Non-pigmented ciliary epithelial cell (primary cell): ENCODE results near the gene DIPK1B.

Experiments used
- DNase-seq: peaks from one replicate; pipeline ENCODE4 v3.0.0-alpha.2; 2010; ENCODE audit warnings: low read depth

Gene DIPK1B

DNA sequence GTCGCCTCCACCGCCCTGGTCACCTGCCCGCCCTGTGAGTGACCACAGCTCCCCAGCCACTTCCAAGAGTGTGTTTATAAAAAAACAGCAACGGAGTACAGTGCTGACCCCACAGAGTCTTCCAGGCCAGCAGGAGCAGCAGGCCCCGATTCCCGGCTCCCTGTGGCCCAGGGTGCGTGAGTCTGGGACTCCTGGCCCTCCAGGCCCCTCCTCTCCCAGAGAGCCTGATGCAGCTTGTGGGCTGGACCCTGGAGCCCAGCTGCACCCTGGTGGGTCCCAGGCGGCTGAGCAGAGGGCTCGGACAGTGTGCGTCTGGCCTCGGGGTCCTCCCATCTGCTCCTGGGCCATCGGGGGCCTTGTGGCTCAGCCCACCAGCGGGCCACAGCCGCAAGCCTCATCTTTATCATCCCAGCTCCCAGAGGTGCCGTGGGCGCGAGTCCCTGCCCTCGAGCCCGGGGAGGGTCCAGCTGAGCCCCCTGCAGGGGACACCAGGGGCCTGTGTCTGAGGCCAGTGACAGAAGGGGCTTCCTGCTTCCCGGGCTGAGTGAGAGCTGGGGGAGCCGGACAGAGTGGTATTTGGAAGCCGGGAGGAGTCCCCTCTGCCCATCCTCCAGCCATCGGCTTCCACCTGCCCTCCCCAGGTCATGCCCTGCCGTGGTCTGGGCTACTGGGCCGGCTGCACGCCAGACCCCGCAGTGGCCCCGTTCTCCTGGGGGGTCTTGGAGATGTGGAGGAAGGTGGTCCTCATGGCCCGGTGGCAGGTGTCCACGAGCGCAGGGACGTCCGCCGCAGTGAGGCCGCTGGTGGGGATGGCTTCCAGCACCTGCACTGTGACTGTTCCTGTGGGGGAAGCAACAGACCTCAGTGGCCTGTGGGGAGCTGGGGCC is 39.0 kb upstream of the DIPK1B start:
- no peak for DNase-seq

GRCh38 chr9:136673975-136674785 is 38.2 kb upstream of the DIPK1B start:
- DNase-seq, result no peak

DNA sequence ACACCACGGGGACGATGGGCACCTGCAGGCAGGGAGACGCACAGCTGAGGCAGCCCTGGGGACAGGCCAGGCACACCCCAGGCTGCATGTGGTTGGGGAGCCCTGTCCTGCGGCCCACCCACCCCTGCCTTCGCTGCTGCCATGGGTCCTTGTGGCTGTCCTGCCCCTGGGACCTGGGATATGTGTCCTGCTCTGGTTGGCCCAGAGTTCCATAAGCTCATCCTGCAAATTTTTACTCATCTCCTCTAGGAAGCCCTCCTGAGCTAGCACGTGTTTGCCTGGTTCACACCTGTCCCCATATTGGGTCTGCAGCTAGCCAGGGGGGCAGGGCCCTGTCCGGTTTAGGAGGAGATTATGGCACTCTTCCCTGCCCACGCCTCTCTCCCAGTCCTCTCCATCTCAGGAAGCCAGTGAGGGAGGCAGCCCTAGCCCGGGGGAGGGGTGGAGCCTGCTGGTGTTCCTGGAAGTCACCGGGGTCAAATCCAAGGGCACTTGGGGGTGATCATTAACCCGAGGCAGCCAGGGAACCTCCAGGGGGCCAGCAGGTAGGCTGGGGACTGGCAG is 37.5 kb upstream of the DIPK1B start:
- no peak for DNase-seq

- DNase-seq, result no peak
These were observed 36.7 kb upstream of the DIPK1B start for GRCh38 chr9:136675477-136676296.

GRCh38 chr9:136676297-136676794 is 36.0 kb upstream of the DIPK1B start:
- DNase-seq, result no peak

DNA sequence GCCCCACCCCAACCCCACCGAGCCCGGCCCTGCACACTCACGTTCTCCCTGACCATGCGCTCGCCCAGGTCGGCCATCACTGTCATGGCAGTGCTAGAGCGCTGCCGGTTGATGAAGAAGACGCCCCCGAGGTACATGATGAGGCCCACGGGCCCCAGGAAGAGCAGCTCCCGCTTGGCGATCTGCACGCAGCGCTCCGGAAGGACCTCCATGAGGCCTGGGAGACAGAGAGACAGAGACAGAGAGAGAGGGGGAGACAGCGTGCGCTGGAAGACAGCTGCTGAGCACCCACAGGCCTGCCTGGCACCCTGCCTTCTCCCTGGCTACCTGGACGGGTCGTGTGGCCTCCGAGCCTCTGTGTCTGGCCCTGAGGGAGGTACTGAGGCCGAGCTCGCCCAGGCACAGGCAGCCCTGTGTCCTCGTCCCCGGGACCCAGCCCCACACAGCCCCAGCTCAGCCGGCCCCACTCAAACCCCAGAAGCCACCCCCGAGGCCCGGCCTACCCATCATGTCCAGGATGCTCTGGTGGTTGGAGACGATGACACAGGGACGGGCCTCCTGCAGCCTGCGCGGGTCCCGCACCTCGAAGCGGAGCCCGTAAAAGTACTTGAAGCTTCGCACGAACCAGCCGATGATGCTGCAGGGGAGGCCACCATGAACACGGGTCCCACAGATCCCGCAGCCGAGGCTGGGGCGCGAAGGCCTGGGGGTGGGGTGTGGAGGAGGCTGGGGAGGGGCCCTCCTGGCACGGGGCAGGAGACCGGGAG is 35.3 kb upstream of the DIPK1B start:
- no peak for DNase-seq

DNA sequence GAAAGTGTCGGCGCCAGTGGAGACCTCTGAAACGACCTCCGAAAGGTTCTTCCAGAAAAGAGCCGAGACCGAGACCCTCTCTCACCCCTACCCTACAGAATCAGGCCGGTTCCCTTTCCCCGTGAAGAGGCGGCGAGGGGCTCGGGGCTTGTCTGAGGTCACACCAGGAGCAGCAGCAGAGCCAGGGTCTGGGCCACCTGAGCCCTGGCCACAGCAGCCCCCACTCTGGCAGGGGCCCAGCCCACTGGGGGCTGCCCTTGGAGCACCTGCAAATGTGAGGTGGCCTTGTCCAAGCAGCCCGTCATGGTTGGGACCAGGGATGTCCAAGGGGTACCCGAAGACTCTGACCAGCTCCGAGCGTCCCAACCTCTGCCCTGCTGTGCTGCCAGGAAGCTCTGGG is 34.3 kb upstream of the DIPK1B start:
- no peak for DNase-seq

DNA sequence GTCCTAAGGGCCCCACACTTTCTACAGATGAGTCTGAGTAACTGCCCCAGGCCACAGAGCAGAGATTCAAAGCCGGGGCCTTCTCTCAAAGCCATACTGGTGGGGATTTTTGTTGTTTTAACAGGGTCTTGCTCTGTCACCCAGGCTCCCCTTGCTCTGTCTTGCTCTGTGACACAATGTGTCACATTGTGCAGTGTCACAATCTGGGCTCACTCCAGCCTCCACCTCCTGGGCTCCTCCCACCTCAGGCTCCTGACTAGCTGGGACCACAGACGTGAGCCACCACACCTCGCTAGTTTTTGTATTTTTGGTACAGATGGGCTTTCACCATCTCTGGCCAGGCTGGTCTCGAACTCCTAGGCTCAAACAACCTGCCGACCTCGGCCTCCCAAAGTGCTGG is 33.7 kb upstream of the DIPK1B start:
- DNase-seq, result no peak

DNA sequence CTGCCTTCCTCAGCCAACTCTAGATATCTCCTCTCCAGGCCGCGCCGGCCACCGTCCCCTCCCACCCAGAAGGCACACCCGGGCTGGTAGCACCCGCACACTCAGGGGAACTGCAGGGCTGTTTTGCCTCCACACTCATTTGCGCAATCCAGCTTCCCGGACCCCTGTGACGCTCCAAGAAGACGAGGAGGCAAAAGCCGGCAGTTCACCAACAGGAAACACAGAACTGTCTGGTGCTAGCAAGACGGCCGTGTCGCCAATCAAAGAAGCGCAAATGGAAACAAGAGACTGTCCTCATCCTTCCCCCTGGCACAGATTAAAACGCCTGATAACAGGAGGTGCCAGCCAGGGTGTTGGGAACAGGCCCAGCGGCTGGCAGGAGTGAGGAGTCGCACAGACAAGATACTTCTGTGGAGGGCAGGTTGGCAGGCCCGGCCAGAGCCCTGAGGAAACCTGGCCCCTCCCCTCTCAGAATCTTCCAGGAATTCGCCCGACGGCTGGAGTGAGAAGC is 32.9 kb upstream of the DIPK1B start:
- no peak for DNase-seq

- DNase-seq, result no peak
These were observed 31.3 kb upstream of the DIPK1B start for GRCh38 chr9:136681029-136681428.

GRCh38 chr9:136681945-136682699 is 30.2 kb upstream of the DIPK1B start:
- DNase-seq, result no peak

GRCh38 chr9:136682710-136683109 is 29.7 kb upstream of the DIPK1B start:
- no peak for DNase-seq

DNA sequence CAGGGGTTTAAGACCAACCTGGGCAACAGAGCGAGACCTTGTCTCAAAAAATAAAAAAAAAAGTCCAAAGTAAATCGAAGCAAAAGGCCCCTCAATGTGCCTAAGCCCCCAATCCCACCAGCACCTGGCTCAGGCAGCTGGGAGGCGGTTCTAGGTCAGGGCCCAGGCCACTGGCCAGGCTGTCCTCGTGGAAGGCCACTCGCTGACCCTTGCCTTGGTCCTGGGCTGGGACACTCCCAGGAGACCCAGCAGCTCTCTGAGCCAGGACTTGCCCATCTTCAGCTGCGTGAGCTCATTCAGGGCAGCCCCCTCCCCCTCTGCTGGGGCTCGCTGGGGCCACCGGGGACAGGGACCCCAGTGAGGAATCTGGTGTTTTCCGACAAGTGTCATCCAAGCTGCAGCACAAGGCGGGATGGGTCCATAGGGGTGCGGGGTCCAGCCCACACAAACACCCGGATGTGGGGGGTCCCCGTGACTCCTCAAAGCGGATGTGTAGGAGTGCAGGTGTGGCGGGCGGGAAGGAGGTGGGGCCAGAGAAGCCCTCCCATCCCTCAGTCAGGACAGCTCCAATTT is 29.1 kb upstream of the DIPK1B start:
- no peak for DNase-seq

DNA sequence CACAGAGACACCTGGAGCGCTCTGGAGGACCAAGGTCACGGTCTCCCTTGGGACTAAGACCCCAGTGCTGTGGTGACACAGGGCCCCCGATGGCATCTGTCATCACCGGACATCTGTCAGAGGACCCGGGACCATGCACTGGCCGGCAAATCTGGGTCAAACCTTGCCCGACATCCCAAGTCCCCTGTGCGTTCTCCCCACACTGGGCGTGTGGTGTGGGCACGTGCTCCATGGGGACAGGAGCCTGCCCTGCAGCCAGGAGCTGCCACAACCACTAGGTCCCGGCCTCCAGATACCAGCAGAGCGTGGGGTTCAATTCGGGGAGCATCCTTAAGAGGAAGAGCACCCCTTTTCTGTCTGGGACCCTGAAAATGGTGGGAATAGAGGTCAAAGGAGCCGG is 28.6 kb upstream of the DIPK1B start:
- DNase-seq, result no peak

DNA sequence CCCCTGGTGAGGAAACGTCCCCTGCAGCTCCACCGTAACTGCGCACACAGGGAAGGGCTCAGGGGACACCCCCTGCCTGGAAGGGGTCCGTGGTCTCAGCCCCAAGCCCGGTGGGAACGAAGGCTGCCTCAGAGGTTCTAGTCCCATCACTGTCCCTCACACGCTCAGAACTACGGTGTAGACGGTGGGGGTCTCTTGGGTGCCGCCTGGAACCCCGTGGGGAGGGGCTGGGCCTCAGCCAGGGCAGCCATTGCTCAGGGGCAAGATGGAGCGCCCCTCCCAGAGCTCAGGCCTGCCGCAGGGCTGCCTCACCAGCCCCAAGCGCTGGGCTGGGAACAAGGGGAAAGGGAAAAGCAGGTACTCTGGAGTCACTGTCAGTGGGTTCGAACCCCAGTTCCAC is 28.0 kb upstream of the DIPK1B start:
- DNase-seq, result no peak

- DNase-seq, result no peak
These were observed 27.6 kb upstream of the DIPK1B start for GRCh38 chr9:136684799-136685198.

GRCh38 chr9:136685216-136685615 is 27.2 kb upstream of the DIPK1B start:
- no peak for DNase-seq

DNA sequence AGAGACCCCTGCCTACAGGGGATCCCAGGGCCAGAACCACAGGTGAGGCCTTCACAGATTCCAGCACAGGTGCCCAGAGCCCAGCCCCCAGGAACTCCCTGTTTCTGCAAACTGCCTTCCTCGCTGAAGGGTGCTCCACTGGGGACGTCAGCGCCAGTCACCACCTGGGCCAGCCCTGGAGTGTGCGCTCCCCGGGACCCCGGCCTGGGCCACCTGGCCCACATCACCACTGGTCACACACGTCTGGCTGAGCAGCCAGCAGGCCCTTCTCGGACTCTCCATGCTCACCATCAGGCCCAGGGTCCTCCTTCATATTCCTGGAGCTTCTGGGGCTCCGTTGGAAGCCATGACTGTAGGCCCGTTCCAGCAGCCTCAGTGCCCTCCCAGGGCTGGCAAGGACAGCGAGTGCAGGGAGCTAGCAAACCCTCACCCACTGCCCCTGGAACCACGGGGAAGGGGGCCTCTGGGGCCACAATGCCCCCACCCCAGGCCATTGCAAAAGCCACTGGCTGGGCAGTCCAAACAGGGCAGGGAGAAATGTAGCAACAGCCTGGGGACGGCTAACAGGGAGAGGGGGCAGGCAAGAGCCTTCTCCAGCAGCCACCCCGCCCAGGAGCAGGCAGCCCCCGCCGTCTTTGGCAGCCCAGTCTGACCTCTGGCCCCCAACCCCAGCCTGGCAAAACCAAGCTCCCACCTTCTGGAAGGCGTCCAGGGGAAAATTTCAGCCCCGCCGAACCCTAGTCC is 26.4 kb upstream of the DIPK1B start:
- DNase-seq, result no peak

DNA sequence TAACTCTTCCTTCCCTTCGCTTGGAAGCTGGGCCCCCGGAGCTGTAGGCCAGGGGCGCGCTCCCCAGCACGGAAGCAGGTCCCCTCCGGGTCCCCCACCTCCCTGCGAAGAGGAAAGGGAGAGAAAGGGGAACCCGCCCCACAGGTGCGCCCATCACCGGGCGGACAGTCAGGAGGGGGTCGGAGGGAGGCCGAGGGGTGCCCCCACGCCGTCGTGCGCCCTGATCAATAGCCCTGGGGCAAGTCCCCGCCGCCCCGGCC is 25.9 kb upstream of the DIPK1B start:
- DNase-seq, result no peak
